ENCODE measurements around the gene ZNF560.
"Not testable (repeated sequence)": the region's sequence is repeated elsewhere in the genome, so short reads cannot be mapped to it uniquely, and the experiment has no call there.

Gene ZNF560

GRCh38 chr19:9498183-9498902 lies at the start of gene ZNF560:
Gene ZNF560 (minus strand): TSS chr19:9498616. CDS start chr19:9475313, 23,303 bp downstream.
- DNase-seq (ENCODE audit: low read depth) = no peak

DNA sequence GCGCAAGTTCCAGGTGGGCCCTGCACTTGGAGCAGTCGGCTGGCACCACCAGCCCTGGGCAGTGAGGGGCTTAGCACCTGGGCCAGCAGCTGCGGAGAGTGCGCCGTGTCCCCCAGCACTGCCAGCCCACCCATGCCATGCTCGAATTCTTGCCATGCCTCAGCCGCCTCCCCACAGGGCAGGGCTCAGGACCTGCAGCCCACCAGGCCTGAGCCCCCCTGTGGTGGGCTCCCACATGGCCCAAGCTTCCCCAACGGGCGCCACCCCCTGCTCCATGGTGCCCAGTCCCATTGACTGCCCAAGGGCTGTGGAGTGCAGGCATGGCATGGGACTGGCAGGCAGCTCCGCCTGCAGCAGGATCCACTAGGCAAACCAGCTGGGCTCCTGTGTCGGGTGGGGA lies 49.5 kb upstream of the ZNF560 start:
- no peak for DNase-seq (ENCODE audit: low read depth)

GRCh38 chr19:9541281-9541680 lies 42.9 kb upstream of the ZNF560 start:
- not testable (repeated sequence) for DNase-seq (ENCODE audit: low read depth)

DNA sequence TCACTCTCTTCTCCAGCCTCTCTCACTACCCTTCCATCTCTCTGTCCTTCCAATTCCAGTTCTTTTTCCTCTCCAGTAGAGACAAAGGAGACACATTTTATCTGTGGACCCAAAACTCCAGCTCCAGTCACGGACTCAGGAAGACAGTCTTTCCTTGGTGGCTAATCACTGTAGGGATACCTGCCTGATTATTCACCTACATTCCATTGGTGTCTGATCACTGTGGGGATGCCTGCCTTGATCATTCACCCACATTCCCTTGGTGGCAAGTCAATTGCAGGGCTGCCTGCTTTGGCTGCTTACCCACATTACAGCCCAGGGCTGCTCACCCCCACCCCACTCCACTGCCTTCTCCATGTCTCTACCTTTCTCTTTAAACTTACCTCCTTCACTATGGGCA lies 41.5 kb upstream of the ZNF560 start:
- not testable (repeated sequence) for DNase-seq (ENCODE audit: low read depth)

DNA sequence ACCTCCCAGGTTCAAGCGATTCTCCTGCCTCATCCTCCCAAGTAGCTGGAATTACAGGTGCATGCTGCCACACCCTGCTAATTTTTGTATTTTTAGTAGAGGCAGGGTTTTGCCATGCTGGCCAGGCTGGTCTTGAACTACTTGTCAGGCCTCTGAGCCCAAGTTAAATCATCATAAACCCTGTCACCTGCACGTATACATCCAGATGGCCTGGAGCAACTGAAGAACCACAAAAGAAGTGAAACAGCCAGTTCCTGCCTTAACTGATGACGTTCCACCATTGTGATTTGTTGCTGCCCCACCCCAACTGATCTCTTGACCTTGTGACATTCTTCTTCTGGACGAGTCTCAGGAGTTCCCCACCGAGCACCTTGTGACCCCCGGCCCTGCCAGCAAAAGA lies 40.8 kb upstream of the ZNF560 start:
- DNase-seq (ENCODE audit: low read depth) = not testable (repeated sequence)

GRCh38 chr19:9538183-9539058 lies 40.0 kb upstream of the ZNF560 start, which contains the start of gene ZNF426:
Gene ZNF426 (minus strand): TSS chr19:9538645. CDS start chr19:9536232, 2,413 bp downstream.
- DNase-seq (ENCODE audit: low read depth) = peak; percentile 71

DNA sequence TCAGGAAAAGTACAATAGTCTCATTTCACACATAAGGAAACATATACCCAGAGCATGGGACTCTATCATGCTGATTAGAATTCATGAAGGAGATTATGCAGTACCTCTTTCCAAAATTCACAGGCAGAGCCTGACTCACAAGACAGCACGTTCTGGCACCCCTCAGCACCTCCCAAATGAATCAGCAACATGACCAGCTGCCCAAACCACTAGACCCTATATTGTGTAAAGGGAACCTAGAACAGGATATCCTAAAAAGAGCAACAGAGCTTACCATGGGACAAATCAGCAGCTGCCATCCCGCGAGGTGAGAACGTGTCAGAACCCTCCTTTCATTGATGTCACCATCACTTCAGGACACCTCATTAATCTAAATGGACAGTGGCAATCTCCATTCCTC lies 37.5 kb upstream of the ZNF560 start:
- no peak for DNase-seq (ENCODE audit: low read depth)

GRCh38 chr19:9531933-9532332 lies 33.5 kb upstream of the ZNF560 start:
- no peak for DNase-seq (ENCODE audit: low read depth)

GRCh38 chr19:9528757-9529336 lies 30.4 kb upstream of the ZNF560 start:
- no peak for DNase-seq (ENCODE audit: low read depth)

- no peak for DNase-seq (ENCODE audit: low read depth)
Observed at GRCh38 chr19:9523885-9524474, 25.6 kb upstream of the ZNF560 start.

GRCh38 chr19:9507285-9507684 lies 8.9 kb upstream of the ZNF560 start:
- no peak for DNase-seq (ENCODE audit: low read depth)

DNA sequence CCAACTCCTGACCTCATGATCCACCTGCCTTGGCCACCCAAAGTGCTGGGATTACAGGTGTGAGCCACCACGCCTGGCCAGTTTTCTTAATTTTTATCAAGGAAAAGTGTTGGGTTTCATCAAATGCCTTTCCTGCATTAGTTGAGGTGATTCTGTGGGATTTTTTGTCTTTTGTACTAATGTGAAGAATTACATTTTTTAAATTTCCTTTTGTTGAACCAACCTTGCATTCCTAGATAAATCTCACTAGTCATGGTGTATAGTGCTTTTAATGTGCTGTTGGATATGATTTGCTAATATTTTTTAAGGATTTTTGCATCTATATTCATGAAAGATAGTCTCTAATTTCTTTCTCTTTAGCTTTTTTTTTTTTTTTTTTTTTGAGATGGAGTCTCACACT lies 2.4 kb upstream of the ZNF560 start:
- no peak for DNase-seq (ENCODE audit: low read depth)

DNA sequence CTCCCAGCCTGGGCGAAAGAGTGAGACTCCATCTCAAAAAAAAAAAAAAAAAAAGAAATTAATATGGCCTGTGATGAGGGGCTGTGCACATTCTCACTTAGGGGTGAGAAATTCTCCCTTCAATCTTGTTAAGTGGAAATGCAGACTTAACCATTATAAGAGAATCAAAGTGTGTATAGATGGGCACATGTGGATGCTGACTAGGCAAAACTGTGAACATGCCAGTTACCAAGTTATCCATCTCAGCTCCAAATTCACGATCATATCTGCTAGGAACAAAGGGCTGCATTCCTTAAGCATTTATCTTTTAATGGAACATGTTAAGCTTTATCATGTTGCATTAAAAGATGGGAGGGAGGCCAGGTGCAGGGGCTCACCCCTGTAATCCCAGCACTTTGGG lies 4.3 kb downstream of the ZNF560 start:
- no peak for DNase-seq (ENCODE audit: low read depth)

- no peak for DNase-seq (ENCODE audit: low read depth)
Observed at GRCh38 chr19:9487016-9487415, 11.4 kb downstream of the ZNF560 start.

DNA sequence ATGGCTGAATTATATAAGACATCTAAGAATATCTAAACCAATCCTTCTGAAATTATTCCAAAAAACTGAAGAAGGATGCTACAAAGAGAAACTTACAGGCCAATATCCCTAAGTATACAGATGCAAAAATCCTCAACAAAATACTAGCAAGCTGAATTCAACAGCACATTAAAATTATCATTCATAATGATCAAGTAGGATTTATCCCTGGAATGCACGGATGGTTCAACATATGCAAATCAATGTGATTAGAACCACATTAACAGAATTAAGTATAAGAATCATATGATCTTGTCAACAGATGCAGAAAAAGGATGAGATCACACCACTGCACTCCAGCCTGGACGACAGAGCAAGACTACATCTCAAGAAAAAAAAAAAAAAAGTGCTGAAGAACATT lies 13.3 kb downstream of the ZNF560 start:
- DNase-seq (ENCODE audit: low read depth) = no peak

DNA sequence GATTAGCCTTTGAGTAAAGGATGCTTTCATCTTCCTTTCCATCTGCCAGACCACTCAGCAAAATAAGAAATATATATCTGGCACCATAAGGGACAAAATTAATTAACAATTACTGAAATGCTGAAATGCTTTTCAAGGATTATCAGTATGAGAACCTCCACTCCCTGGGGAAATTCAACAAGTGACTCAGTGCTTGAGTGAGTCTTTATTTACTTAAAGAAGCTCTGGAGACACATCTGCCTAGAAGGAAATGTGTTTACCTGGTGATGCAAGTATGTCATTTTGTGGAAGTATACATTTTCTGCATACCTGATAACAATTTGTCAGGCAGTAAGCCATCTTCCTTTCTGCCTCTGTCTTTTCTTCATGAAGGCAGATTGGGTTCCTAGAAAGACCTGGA lies 23.4 kb downstream of the ZNF560 start:
- no peak for DNase-seq (ENCODE audit: low read depth)

GRCh38 chr19:9467161-9467560 lies 31.3 kb downstream of the ZNF560 start:
- DNase-seq (ENCODE audit: low read depth) = no peak

DNA sequence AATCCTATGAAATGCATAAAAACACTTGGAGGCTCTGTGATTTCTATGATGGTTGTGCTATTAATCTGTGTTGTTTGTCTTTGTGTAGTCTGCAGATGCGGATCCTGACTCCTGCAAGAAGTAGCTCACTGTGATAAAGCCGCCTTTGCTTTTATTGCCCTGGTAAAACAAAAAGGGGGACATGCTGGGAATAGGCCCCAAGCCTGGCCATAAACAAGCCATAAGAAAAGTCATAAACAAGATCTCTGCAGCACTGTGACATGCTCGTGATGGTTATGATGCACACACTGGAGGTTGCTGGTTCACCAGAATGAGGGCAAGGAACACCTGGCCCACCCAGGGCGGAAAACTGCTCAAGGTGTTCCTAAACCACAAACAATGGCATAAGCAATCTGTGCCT lies 36.5 kb downstream of the ZNF560 start:
- no peak for DNase-seq (ENCODE audit: low read depth)

DNA sequence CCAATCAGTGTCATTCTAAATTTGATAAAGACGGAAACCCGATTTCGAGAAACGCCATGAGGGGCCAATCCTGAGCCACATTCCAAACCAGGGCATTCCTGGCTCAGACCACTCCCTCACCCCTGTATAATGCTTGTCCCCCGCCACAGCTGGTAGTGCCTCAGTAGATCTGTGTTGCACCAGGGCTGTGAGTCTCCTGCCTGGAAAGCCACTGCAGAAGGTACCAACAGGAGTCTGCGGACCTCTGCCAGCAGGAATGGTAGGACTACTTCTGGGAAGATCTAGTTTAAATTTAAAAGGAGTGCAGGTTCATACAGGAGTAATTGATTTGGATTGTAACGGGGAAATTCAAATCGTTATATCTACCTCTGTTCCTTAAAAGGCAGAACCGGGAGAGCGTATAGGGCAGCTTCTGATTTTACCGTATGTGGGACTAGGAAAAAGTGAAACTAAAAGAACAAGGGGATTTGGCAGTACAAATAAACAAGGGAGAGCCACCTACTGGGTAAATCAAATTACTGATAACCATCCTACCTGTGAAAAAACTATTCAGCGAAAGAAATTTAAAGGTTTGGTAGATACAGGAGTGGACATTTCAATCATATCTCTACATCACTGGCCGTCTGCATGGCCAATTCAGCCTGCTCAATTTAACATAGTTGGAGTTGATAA lies 42.3 kb downstream of the ZNF560 start:
- no peak for DNase-seq (ENCODE audit: low read depth)

DNA sequence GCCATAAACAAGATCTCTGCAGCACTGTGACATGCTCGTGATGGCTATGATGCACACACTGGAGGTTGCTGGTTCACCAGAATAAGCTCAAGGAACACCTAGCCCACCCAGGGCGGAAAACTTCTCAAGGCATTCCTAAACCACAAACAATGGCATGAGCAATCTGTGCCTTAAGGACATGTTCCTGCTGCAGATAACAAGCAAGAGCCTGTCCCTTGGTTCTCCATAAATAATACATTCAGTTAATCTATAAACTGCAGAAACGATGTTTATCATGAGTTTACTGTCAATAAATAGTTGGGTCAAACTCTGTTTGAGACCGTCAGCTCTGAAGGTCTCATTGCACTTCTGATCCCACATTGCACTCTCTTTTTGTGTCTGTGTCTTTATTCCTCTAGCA lies 44.5 kb downstream of the ZNF560 start:
- no peak for DNase-seq (ENCODE audit: low read depth)

- DNase-seq (ENCODE audit: low read depth) = no peak
Observed at GRCh38 chr19:9445037-9445436, 53.4 kb downstream of the ZNF560 start.

DNA sequence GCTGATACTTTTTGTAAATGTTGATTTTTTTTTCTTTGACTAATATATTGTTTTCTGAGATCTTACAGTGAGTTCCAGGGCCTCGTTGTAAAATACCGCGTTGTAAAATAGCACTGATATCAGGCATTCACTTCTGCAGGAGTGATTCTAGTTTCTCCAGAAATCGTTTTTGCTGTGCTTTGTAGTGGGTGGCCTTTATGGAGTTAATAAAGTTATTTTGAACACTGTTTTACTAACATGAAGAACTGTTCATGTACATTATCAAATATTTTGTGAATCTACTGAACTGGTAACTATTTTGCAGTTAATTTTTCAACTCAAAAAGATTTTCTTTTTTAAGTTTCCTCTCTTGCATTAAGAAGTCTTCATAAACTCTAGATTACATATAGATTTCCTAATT lies 62.1 kb downstream of the ZNF560 start:
- DNase-seq (ENCODE audit: low read depth) = no peak

Data from stimulated activated CD8-positive, alpha-beta memory T cell treated with anti-CD3 and anti-CD28 coated beads, Interleukin-15, amount 100 ng/mL, for 1 hour (primary cell).